ENCODE data around the gene DQX1. TPM values are rescaled to one million over a fixed set of nuclear protein-coding genes. Genes with fewer than 3 reads are reported as not detected.
A peak's percentile ranks its signal among the peaks of the same experiment; 100 is the strongest.

DQX1 gene
- total RNA-seq, 1 donor from 2014 or later, result 0.73 TPM

DNA sequence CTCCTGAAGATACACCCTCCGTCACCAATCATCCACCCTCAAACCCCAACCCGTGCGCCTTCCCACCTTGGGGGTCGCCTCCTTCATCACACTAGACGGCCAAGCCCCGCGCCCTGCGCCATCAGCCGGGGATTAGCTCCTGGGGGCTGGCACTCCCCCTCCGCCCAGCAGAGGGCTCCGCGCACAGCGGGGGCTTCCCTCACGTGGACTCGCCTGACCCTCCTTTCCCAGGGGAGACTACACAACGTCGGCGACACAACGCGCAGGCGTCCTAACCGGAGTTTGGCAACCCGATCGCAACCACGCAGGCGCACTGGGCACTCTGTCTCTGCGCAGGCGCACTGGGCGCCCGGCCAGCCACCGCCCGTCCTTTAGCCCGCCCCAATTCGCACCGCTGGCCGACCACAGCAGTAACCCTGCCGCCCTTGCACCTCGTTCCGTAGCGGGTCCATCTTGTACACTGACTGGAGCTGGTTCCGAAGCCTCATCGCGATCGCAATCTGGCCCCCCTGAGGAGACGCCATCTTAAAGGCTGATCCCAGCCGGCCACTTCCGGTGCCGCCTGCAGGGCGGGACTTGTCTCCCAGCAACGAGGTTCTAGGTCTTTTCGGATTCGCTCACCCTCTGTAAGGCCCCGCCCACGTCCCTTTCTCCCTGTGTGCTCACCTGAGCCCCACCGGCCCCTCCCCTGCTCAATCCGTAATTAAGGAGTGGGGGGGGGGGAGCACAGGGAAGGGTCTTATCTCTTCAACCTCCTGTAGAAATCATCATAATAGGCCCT is 18.7 kb downstream of the DQX1 start, which contains the start of gene PCGF1:
PCGF1 (minus strand) TSS at position 551 of the 781 bp plus-strand sequence; CDS start at position 524, 27 bp downstream.
- Mint-ChIP-seq H3K27me3 (peaks cover 24% of the 10 kb centered on the region), H3K4me1 (peaks cover 52% of the 10 kb centered on the region), H3K27ac (peak within 1 kb of the TSS; percentile 100), H3K9me3 (no peaks in the 10 kb centered on the region), H3K4me3 (peak within 1 kb of the TSS; percentile 96), H3K36me3 (ENCODE audit: low read depth) (peaks cover 33% of the 10 kb centered on the region)
- DNase-seq (peak; percentile 99), ATAC-seq (ENCODE audit: low read depth) (peak; percentile 85)
- ChIA-PET CTCF (interaction anchor here (0.9 to 3.2 kb wide), 9 partner anchors 9 to 81 kb away, joined by 3 to 30 read pairs (median 5); partner anchors contain the start of genes AUP1, CCDC142, HTRA2 and TTC31), POLR2A (interaction anchor here (0.6 to 5.6 kb wide), 16 partner anchors 9 to 1185 kb away, joined by 3 to 63 read pairs (median 7); partner anchors contain the start of genes AUP1, CCDC142, DQX1 and HTRA2)
- intact Hi-C loops (cut with micrococcal nuclease), result loop anchor here (1.0 to 10.0 kb wide), 10 partner anchors 9 to 327 kb away; partner anchors contain the start of genes AUP1, DOK1, HK2 and HTRA2
- TF ChIP-seq, protein P1, sequence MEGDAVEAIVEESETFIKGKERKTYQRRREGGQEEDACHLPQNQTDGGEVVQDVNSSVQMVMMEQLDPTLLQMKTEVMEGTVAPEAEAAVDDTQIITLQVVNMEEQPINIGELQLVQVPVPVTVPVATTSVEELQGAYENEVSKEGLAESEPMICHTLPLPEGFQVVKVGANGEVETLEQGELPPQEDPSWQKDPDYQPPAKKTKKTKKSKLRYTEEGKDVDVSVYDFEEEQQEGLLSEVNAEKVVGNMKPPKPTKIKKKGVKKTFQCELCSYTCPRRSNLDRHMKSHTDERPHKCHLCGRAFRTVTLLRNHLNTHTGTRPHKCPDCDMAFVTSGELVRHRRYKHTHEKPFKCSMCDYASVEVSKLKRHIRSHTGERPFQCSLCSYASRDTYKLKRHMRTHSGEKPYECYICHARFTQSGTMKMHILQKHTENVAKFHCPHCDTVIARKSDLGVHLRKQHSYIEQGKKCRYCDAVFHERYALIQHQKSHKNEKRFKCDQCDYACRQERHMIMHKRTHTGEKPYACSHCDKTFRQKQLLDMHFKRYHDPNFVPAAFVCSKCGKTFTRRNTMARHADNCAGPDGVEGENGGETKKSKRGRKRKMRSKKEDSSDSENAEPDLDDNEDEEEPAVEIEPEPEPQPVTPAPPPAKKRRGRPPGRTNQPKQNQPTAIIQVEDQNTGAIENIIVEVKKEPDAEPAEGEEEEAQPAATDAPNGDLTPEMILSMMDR (IDR thresholded peaks at IDR 0.05), result no peak

DNA sequence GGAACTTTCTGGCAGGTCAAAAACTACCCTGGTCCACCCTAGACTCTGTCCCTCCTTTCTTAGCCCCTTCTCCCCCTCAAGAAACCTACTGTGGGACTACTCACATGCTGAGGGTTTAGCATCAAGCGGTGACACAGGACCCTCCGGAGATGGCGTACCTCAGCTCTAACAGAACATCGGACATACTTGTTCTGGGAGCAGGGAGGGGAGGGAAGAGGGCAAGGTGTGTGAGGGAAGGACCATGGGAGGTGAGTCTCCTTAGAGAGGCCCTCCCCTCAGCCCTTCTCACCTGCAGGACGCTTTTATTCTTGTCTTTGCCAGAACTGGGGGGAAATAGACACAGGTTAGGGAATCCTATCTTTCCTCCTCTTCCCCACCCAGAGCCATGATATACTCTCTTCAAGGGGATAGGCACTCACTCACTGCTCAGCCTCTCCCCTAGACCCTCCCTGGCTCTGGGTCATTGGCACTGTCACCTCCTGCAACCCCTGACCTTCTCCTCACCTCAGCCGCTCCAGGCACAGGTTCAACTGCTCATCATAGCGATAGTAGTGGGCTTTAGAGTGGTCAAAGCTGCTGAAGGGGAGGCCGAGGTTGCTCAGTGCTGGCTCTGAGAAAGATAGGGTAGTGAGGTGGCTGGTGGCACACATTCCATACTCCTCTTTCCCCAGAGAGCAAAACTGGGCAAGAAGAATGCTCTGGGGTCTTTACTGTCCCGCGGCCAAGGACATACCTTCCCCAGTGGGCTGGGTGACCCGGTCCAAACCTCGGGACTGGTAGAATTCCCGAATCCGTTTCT is 20.4 kb downstream of the DQX1 start:
- DNase-seq (no peak), ATAC-seq (ENCODE audit: low read depth) (no peak)
- CTCF ChIA-PET, result interaction anchor here (1.4 to 3.2 kb wide), 4 partner anchors 23 to 83 kb away, joined by 4 to 30 read pairs (median 14); partner anchors contain the start of genes CCDC142 and TTC31
- no peak overlapping the region for H3K4me3 Mint-ChIP-seq
- peaks cover 28% of the 10 kb centered on the region for H3K27me3 Mint-ChIP-seq
- H3K4me1 Mint-ChIP-seq, result peaks cover 58% of the 10 kb centered on the region
- TF ChIP-seq, protein P1 (IDR thresholded peaks at IDR 0.05), result no peak
- H3K9me3 Mint-ChIP-seq, result no peaks in the 10 kb centered on the region
- peaks cover 33% of the 10 kb centered on the region for H3K36me3 Mint-ChIP-seq (ENCODE audit: low read depth)
- intact Hi-C loops (cut with micrococcal nuclease), result loop anchor here (10.0 kb wide), 2 partner anchors 149 to 329 kb away; partner anchors contain the start of genes HK2 and SEMA4F
- POLR2A ChIA-PET, result interaction anchor here (2.7 to 5.6 kb wide), 3 partner anchors 10 to 25 kb away, joined by 18 to 63 read pairs (median 35); partner anchors contain the start of genes AUP1, HTRA2 and TLX2
- no peak overlapping the region for H3K27ac Mint-ChIP-seq

DNA sequence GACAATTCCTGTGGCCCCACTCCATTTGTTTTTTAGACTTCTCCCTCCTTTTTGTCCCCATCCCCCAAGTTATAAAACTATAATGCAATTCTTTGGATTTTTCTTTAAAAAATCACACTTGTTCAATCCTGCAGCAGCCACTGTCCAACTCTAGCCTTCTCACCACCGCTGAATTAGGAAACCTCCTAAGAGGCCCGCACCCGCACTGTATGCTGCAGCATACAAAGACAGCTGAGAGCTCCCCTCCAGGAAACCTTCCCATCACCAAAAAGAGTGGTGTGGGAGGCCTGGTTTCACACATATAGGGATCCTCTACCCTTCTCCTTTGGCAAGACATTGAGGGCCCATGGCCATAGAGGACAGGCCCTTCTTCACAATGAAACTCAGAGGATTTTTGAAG is 21.4 kb downstream of the DQX1 start:
- POLR2A ChIA-PET, result interaction anchor here (1.1 to 2.8 kb wide), 5 partner anchors 11 to 84 kb away, joined by 3 to 35 read pairs (median 4); partner anchors contain the start of genes AUP1, DQX1, HTRA2 and INO80B
- H3K9me3 Mint-ChIP-seq, result no peaks in the 10 kb centered on the region
- DNase-seq (no peak), ATAC-seq (ENCODE audit: low read depth) (no peak)
- H3K36me3 Mint-ChIP-seq (ENCODE audit: low read depth), result peaks cover 33% of the 10 kb centered on the region
- H3K27me3 Mint-ChIP-seq, result peaks cover 26% of the 10 kb centered on the region
- H3K4me1 Mint-ChIP-seq, result peaks cover 65% of the 10 kb centered on the region
- H3K4me3 Mint-ChIP-seq, result peak overlapping the region; percentile 63
- intact Hi-C loops (cut with micrococcal nuclease), result loop anchor here (10.0 kb wide), 2 partner anchors 150 to 330 kb away; partner anchors contain the start of genes HK2 and SEMA4F
- CTCF ChIA-PET, result interaction anchor here (1.0 to 2.5 kb wide), 3 partner anchors 32 to 85 kb away, joined by 3 to 12 read pairs (median 8); partner anchors contain the start of gene MRPL53
- TF ChIP-seq, protein P1 (IDR thresholded peaks at IDR 0.05), result no peak
- H3K27ac Mint-ChIP-seq, result no peak overlapping the region

DNA sequence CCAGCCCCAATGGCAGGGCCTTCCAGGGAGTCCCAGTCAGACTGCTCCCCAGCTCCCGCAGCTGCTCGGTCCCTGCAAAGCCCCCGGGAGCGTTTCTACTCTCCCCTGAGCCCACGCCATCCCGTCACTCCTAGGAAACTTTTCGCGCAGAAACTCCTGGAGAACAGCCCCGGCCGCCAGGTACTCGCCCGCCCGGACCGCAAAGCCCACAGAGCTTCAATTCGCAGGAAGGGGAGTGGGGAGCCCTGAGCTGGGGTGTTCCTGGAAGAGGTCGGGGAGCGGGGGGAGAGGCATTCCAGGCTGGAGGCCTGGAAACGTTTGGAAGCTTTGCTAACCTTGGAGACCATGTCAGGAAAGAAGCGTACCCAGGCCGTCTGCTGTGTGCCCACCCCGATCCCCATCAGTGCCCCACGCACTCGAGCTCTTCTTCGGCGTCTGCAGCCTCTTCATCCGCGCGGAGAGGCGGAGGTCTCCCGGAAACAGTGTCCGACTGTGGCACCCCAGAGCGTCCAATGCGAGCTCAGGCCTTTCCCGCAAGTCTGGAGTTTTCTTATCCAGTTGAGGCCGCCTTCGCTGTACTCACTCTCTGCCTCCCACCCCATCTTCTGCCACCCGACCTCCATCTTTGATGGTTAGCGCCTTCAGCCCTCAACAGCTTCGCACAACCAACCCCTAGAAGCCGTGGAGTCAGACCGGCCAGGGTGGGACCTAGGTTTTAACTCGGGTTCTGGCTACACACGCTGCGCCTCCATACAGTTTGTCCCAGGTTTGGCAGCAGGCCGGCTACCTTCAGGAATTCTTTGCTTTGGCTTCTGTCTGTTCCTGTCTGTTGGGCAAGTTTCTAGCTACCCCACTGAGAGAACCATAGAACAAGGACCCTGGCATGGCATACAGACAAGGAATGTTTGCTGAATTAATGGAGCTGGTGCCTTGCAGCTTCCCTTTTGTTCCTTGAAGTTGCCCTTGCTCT is 22.2 kb downstream of the DQX1 start:
- TF ChIP-seq, protein P1 (IDR thresholded peaks at IDR 0.05), result no peak
- Mint-ChIP-seq H3K36me3 (ENCODE audit: low read depth) (peaks cover 33% of the 10 kb centered on the region), H3K27me3 (peaks cover 31% of the 10 kb centered on the region), H3K4me3 (peak overlapping the region; percentile 81), H3K9me3 (no peaks in the 10 kb centered on the region), H3K27ac (peak overlapping the region; percentile 63), H3K4me1 (peaks cover 70% of the 10 kb centered on the region)
- CTCF ChIA-PET, result interaction anchor here (0.7 to 2.5 kb wide), 8 partner anchors 16 to 86 kb away, joined by 3 to 12 read pairs (median 4); partner anchors contain the start of genes CCDC142, MRPL53 and TTC31
- POLR2A ChIA-PET, result interaction anchor here (0.7 to 2.8 kb wide), 13 partner anchors 9 to 85 kb away, joined by 3 to 35 read pairs (median 5); partner anchors contain the start of genes AUP1, CCDC142, DQX1 and HTRA2
- intact Hi-C loops (cut with micrococcal nuclease), result loop anchor here (1.0 to 10.0 kb wide), 5 partner anchors 20 to 331 kb away; partner anchors contain the start of genes C2orf81, HK2, SEMA4F and TTC31
- DNase-seq (no peak), ATAC-seq (ENCODE audit: low read depth) (no peak)
